Cerebellar nuclear complex (tissue), 1 donor: ENCODE data around the gene NMRAL1.
A peak's percentile ranks its signal among the peaks of the same experiment; 100 is the strongest.

Experiments used
- DNase-seq, 2 experiments: peaks; one replicate each; lab custom pipeline; 2025; lab: John Stamatoyannopoulos, UW

The NMRAL1 gene

GRCh38 chr16:4505356-4506147, 31.1 kb upstream of the NMRAL1 start:
- DNase-seq, result no peak

- no peak for DNase-seq
Measured at GRCh38 chr16:4501071-4501478, 26.6 kb upstream of the NMRAL1 start.

- no peak for DNase-seq
Measured at GRCh38 chr16:4500272-4500671, 25.8 kb upstream of the NMRAL1 start.

- no peak for DNase-seq
Measured at GRCh38 chr16:4499196-4499555, 24.8 kb upstream of the NMRAL1 start.

GRCh38 chr16:4498546-4499195, 24.2 kb upstream of the NMRAL1 start:
- no peak for DNase-seq

GRCh38 chr16:4496305-4496704, 21.9 kb upstream of the NMRAL1 start:
- DNase-seq, result no peak

GRCh38 chr16:4495766-4496165, 21.3 kb upstream of the NMRAL1 start:
- no peak for DNase-seq

GRCh38 chr16:4494746-4495490, 20.5 kb upstream of the NMRAL1 start:
- DNase-seq, result no peak

- no peak for DNase-seq
Measured at GRCh38 chr16:4491898-4492297, 17.5 kb upstream of the NMRAL1 start.

- DNase-seq, result no peak
Measured at GRCh38 chr16:4489030-4489429, 14.6 kb upstream of the NMRAL1 start.

GRCh38 chr16:4488499-4488967, 14.1 kb upstream of the NMRAL1 start:
- DNase-seq, result no peak

GRCh38 chr16:4487955-4488498, 13.6 kb upstream of the NMRAL1 start:
- DNase-seq, result no peak

- no peak for DNase-seq
Measured at GRCh38 chr16:4486126-4486893, 11.9 kb upstream of the NMRAL1 start.

GRCh38 chr16:4481963-4482362, 7.5 kb upstream of the NMRAL1 start:
- DNase-seq, result no peak

GRCh38 chr16:4481526-4481925, 7.1 kb upstream of the NMRAL1 start:
- DNase-seq, result no peak

GRCh38 chr16:4477966-4478365, 3.5 kb upstream of the NMRAL1 start:
- no peak for DNase-seq

GRCh38 chr16:4475880-4476788, 1.7 kb upstream of the NMRAL1 start, which contains the start of gene HMOX2:
HMOX2 (plus strand) TSS chr16:4476398; CDS start chr16:4505525, 29,127 bp downstream.
- peak; percentile 64 to 78 for DNase-seq

GRCh38 chr16:4472880-4473279, 1.5 kb downstream of the NMRAL1 start:
- DNase-seq, result no peak

GRCh38 chr16:4471869-4472268, 2.6 kb downstream of the NMRAL1 start:
- DNase-seq, result no peak

GRCh38 chr16:4468972-4469371, 5.5 kb downstream of the NMRAL1 start:
- DNase-seq, result no peak

GRCh38 chr16:4467916-4468315, 6.5 kb downstream of the NMRAL1 start:
- DNase-seq, result no peak
